Smooth muscle cell of bladder (primary cell): Measurements from ENCODE around the gene DHX30. TPM values are rescaled to one million over a fixed set of nuclear protein-coding genes. Genes with fewer than 3 reads are reported as not detected.

Experiments used
- total RNA-seq: library from RNA; depleted of rRNA; stranded (reverse); fragments of >200 nt; gene quantifications from 2 replicates; pipeline ENCODE4 v1.2.3, GENCODE V29; 2014

DHX30 gene
- 41.2 and 54.5 TPM in 2 replicates for total RNA-seq

GRCh38 chr3:47802734-47803479 lies at the start of gene DHX30:
Gene DHX30, plus strand, starts transcription at chr3:47803138. Its CDS starts 7,546 bp downstream, at chr3:47810684.

GRCh38 chr3:47781685-47782445 lies 21.1 kb upstream of the DHX30 start, which contains the start of gene SMARCC1:
Gene SMARCC1, minus strand, starts transcription at chr3:47781893. Its CDS starts 96 bp downstream, at chr3:47781797.

Other genes starting within 250 kb of the DHX30 start
- 0.18 and 0.28 TPM in 2 replicates for gene CSPG5, start 224.3 kb upstream of the DHX30 start, total RNA-seq
- gene SMARCC1, start 21.2 kb upstream of the DHX30 start, total RNA-seq, result 19.1 and 27.7 TPM in 2 replicates
- 56.8 and 65.8 TPM in 2 replicates for gene MAP4, start 213.3 kb downstream of the DHX30 start, total RNA-seq